GM19467 (cell line): Measurements from ENCODE around the gene AK4.
"Not testable (repeated sequence)": the region's sequence is repeated elsewhere in the genome, so short reads cannot be mapped to it uniquely, and the experiment has no call there.

ENCODE experiments used
- ATAC-seq: cut with Tn5 transposase; IDR thresholded peaks from one replicate; pipeline ENCODE4 v1.9.1; 2021; ENCODE audit warnings: mild to moderate bottlenecking, moderate library complexity; ENCODE audit not compliant: unreplicated experiment

The AK4 gene

GRCh38 chr1:65210325-65210724 is 62.3 kb downstream of the AK4 start:
- ATAC-seq: no peak

DNA sequence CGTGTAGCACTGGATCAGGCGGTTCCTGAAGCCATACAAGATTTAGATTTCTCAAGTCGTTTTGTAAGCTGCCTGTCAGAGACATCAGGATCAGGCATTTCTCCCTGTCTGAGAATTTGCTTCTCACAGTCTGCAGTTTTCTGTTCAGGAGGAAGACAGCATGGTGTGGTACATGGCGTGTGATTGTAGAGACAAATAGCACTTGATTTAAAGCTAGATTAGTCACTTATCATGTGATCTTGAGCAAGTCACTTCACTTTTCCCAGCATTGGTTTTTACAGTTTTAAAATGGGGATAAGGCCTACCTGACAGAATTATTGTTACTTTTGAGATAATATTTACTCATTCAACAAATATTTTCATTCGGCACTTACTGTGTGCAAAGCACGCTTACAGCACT is 63.3 kb downstream of the AK4 start:
- ATAC-seq: no peak

GRCh38 chr1:65213271-65214023 is 65.4 kb downstream of the AK4 start:
- ATAC-seq: no peak

DNA sequence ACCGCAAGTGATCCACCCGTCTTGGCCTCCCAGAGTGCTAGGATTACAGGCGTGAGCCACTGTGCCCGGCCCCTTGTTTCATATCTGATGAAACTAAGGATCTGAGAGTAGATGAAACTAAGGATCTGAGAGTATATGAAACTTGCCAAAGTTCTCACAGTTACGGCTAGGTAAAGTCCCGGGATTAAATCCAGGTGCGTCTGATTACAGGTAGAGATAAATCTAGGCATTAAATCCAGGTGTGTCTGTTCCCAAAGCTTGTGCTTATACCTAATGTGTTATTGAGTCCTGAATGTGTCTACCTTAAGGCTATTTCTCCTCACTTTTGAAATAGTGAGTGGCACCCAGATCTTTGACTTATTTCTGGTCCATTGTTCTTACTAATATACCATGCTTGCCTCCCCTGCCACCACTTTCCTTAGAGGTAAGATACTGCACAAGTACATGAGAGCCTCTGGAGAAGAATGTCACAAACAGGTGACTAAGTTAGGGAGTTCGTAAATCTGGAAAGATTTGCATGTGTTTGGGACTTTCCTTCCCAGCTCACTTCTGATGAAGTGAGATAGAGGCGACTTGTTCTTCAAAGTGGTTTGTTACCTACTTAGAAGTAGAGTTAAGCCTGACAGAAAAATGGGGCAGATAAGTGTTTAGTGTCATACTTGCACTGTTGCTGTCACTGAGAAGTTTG is 66.5 kb downstream of the AK4 start:
- ATAC-seq: no peak

DNA sequence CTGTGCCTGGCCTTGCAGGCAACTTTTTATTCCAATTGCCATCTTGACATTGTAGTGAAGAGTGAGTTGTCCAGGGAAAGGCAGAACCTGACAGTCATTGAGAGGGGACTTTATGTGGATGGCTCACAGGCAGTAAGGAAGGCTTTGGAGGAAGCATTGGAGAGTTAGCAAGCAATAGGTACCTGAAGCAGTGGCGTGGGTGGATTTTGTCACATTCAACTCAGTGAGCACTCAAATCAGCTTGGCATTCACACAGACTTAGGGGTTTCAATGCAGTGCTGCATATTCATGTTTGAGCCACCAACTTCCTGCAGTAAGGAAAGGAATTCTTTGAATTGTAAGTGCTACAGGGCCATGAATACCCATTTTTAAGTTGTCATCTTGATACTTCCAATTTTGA is 69.0 kb downstream of the AK4 start:
- ATAC-seq: no peak

GRCh38 chr1:65221638-65222339 is 73.8 kb downstream of the AK4 start:
- no peak for ATAC-seq

GRCh38 chr1:65222340-65222940 is 74.4 kb downstream of the AK4 start:
- no peak for ATAC-seq

DNA sequence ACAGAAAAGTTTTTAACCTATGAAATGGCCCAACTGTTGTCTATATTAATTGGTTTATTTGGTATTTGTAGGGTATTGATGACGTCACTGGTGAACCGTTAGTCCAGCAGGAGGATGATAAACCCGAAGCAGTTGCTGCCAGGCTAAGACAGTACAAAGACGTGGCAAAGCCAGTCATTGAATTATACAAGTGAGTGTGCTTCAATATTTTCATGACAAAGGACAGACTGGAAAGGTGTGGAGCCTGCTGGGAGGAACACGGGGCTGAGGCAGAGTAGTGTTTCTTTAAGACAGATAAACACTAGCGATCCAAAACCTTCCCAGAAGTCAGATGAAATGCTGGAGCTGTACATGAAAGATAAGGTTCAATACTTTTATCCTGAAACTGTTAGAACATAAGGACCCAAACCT is 76.7 kb downstream of the AK4 start:
- no peak for ATAC-seq

GRCh38 chr1:65225179-65225578 is 77.2 kb downstream of the AK4 start:
- no peak for ATAC-seq

DNA sequence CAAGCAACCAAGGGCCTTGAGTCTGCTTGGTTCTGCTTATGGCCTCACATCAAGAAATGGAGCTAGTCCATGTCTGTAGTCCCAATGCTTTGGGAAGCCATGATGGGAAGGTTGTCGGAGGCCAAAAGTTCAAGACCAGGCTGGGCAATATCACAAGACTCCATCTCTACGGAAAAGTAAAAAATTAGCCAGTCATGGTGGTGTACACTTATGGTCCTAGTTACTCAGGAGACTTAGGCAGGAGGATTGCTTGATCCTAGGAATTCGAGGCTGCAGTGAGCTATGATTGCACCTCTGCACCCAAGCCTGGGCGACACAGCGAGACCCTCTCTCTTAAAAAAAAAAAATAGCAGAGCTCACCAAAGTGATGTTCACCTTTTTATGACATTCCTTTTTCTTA is 81.2 kb downstream of the AK4 start:
- no peak for ATAC-seq

GRCh38 chr1:65229754-65230339 is 81.8 kb downstream of the AK4 start:
- no peak for ATAC-seq

GRCh38 chr1:65230731-65231481 is 82.9 kb downstream of the AK4 start:
- no peak for ATAC-seq

DNA sequence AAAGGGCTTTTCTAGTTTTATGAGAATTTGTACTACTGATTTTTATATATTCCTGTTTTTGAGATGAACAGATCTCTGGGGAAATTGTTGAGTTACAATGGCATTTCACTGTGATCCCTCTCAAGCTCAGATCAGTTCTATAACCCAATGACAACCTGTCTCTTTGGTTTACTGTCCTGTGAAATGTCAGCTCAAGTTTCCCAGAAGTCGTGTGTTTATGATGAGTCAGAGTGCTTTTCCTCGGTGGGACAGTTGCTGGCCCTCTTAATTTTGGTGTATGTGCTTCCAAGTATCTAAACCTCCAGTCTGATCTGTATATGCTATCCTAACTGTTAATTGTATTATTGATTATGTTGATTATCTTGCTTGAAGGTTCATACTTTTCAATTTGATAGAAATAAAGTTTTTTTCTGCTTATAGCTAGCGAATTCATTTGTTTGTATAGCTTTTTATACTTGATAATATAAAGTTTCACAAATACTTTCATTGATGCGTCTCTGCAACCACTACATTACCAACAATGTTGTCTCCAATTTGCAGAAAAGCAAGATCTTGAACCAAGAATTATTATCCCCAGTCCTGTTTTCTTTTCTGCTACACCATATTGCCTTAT is 83.8 kb downstream of the AK4 start:
- ATAC-seq: no peak

GRCh38 chr1:65232461-65232990 is 84.5 kb downstream of the AK4 start:
- ATAC-seq: no peak

DNA sequence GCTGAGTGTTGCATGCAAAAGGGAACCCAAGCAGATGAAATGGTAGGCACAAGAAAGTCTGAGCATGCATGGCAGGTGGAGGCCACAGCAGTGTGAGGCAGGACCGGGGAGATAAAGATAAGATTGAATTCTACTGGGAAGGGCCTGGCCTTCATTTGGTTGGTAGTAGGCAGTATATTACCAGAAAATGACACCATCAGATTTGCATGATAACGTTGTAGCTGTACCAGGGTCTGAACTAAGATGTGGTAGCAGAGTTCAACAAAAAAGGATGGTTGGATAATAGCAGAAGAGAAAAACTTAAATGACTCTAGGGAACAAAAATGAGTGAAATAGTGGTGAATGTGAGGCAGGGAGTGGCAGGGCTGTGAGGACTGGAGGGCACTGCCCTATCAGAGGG is 85.8 kb downstream of the AK4 start:
- no peak for ATAC-seq

- no peak for ATAC-seq
These were observed 88.1 kb downstream of the AK4 start for GRCh38 chr1:65235867-65236805.

DNA sequence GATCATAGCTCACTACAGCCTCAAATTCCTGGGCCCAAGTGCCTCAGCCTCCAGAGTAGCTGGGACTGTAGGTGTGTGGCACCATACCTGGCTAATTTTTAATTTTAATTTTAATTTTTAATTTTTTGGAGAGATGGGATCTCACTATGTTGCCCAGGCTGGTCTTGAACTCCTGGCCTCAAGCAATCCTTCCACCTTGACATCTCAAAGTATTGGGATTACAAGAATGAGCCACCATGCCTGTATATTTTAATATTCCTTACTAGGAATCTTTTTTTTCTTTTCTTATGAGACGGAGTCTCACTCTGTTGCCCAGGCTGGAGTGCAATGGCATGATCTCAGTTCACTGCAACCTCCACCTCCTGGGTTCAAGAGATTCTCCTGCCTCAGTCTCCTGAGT is 89.1 kb downstream of the AK4 start:
- not testable (repeated sequence) for ATAC-seq

GRCh38 chr1:65237503-65237902 is 89.5 kb downstream of the AK4 start:
- no peak for ATAC-seq

DNA sequence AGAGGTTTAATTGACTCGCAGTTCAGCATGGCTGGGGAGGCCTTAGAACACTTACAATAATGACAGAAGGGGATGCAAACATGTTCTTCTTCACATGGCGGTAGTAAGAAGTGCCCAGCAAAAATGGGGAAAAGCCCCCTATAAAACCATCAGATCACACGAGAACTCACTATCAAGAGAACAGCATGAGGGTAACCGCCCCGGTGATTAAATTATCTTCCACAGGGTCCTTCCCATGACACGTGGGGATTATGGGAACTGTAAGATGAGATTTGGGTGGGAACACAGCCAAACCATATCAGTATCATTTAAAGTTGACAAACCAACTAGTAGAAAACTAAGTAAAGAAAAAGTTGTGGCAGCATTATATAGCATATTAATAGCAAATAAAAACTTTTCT is 90.0 kb downstream of the AK4 start:
- no peak for ATAC-seq
